ENCODE data around the gene FZD2.

FZD2 gene

DNA sequence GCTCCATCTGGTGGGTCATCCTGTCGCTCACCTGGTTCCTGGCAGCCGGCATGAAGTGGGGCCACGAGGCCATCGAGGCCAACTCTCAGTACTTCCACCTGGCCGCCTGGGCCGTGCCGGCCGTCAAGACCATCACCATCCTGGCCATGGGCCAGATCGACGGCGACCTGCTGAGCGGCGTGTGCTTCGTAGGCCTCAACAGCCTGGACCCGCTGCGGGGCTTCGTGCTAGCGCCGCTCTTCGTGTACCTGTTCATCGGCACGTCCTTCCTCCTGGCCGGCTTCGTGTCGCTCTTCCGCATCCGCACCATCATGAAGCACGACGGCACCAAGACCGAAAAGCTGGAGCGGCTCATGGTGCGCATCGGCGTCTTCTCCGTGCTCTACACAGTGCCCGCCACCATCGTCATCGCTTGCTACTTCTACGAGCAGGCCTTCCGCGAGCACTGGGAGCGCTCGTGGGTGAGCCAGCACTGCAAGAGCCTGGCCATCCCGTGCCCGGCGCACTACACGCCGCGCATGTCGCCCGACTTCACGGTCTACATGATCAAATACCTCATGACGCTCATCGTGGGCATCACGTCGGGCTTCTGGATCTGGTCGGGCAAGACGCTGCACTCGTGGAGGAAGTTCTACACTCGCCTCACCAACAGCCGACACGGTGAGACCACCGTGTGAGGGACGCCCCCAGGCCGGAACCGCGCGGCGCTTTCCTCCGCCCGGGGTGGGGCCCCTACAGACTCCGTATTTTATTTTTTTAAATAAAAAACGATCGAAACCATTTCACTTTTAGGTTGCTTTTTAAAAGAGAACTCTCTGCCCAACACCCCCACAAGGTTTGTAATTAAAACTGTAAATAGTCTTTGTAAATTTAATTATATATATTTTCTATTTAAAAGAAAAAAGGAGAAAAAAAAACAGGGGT, 1.7 kb downstream of the FZD2 start:
- TF ChIP-seq GATA2 (IDR thresholded peaks at IDR 0.05; ENCODE audit: low read depth, low read length) (no peak), GATA3 (IDR thresholded peaks at IDR 0.05; ENCODE audit: low read depth, low read length) (no peak)

DNA sequence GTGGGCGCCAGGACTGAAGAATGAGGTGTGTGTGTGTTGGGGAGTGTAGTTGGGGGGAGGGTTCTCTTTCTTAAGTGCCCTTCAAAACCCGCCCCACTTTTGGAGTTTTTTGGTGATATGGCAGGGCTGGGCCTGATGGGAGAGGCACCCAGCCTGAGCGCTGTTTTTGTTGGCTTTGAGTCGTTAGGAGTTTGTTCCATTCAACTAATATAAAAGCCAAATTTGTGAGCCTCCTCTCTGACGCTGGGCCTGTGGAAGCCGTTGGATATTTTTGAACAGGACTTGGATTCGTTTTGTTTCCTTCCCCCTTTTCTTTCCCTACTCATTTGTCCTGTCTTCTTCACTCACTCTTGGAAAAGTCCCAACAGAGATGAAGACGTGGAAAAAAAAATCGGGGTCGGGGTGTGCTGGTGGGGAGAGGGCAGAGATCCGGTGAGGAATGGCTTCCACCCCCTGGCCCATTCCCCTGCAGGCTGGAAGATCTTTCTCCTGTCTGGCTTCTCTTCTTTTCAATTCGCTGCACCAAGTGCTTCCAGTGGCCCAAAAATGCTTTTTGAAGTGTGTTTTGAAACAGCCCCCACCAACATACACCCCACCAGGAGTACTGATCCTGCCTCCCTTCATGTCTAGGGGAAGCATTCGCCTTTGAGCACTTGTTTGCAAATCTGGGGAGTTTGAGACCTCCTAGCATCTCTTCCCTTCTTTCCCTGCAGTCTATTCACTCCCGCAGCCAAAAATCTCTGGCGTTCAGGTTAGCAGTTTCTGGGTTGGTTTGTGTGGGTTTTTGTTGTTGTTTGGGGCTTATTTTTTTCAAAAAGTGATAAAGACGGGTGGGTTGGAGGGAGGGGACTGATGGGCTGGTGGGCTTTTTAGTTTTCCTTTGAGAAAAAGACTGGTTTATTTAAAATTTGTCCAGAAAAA, 2.6 kb downstream of the FZD2 start:
- TF ChIP-seq GATA3 (IDR thresholded peaks at IDR 0.05; ENCODE audit: low read depth, low read length) (no peak), GATA2 (IDR thresholded peaks at IDR 0.05; ENCODE audit: low read depth, low read length) (no peak)

DNA sequence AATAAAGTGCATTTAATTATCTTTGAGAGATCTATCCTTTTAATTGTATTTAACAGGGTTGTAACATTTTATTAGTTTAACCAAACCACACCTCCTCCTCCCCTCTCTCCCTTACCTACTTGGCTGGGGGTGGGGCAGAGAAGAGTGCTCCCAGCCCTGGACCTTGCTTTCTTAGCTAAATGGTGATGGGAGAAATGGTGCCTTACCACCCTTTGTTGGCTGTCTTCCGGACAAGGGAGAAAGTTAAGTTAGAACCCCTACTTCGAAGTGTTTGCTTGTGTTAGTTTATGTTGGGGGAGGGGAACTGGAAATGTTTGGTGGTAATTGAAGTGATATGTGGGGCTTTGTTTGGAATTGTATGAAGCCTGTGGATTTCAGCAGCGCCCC, 3.9 kb downstream of the FZD2 start:
- TF ChIP-seq GATA3 (IDR thresholded peaks at IDR 0.05; ENCODE audit: low read depth, low read length) = no peak
- TF ChIP-seq GATA2 (IDR thresholded peaks at IDR 0.05; ENCODE audit: low read depth, low read length) = no peak

DNA sequence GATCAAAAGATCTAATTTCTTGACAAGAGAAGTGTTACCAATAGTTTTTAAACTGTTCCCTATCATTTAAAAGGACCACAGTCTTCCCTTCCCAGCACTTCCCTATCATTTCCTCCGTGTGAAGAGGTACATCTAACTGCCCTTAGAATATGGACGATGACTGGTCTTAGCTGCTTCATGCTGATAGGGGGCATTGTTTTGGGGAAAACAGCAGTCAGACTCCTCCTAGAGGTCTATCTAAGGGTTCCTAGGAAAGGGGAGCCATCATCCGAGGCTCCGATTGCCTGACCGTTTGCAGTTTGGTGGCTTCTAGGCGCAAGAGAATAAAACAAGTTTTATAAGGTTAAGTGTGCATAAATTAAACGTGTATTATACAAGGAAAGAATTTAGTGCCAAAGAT, 7.1 kb downstream of the FZD2 start:
- TF ChIP-seq GATA2 (IDR thresholded peaks at IDR 0.05; ENCODE audit: low read depth, low read length) = no peak
- no peak for TF ChIP-seq GATA3 (IDR thresholded peaks at IDR 0.05; ENCODE audit: low read depth, low read length)

DNA sequence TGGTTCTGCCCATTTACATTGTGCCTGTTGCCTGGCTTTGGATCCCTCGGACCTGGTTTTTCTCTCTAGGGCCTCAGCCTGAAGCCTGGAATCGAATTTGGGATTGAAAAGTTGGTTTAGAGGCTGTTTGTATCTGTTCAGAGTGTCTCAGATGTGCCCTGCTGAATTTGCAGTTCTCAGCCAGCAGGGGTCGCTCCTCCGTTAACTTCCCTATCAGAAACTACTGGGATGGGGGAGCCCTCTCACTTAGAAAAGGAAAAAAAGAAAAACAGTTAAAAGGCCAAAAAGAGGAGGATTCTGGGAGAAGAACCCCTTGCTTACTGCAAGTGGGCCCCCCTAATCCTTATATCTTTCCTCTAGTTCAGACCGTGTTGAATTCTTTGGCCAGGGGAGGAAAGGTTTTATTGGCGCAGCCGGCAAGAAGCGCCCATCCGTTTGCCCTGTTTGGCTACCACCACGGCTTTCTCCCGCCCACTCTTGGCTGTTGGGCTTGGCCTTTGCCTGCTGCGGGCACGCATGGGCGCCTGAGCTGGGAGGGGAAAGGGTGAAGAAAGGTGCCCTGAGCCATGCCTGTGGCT, 8.7 kb downstream of the FZD2 start:
- TF ChIP-seq GATA2 (IDR thresholded peaks at IDR 0.05; ENCODE audit: low read depth, low read length) = no peak
- TF ChIP-seq GATA3 (IDR thresholded peaks at IDR 0.05; ENCODE audit: low read depth, low read length) = no peak

DNA sequence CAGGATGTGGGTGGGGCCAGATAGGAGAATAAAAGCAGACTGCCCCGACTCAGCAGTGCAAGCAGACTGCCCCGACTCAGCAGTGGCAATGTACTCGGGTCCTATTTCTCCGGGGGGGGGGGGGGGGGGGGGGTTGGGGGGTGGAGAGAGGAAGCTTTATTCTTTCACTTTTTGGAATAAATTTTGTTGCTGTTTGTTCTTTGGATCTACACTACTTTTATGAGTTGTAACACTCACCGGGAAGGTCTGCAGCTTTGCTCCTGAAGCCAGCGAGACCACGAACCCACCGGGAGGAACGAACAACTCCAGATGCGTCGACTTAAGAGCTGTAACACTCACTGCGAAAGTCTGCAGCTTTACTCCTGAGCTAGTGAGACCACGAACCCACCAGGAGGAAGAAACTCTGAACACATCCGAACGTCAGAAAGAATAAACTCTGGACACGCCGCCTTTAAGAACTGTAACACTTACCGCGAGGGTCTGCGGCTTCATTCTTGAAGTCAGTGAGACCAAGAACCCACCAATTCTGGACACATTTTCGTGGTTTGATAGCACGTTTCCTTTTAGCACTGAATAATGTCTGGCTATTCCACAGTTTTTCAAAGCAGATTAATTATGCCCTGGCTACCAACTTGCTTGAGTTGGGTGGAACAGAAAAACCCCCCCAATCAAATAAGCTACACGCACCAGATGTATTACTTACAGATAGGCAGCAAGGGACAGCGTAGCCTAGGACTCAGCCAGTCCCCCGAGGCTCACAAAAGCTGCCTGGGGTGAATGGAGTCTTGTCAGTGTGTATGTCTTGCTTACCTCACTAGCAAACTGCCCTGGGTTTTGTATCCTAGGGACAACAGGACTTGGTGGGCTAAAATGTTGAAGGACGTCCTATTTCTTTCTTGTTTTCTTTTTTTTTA, 11.9 kb downstream of the FZD2 start:
- TF ChIP-seq GATA3 (IDR thresholded peaks at IDR 0.05; ENCODE audit: low read depth, low read length) (no peak), GATA2 (IDR thresholded peaks at IDR 0.05; ENCODE audit: low read depth, low read length) (no peak)

DNA sequence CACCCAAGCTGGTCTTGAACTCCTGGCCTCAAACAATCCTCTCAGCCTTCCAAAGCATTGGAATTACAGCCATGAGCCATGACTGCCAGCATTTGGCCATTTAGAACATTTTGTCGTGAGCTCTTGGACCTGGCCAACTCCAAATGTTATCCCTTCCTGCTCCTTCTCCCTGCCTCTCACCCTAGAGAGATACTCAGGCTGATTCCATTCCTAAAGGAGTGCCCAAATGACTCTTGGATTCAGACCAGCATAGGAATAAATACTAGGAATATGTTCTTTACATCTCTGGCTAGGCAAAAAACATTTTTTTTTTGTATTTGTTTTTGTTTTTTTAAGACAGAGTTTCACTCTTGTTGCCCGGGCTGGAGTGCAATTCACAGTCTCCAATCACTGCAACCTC, 15.5 kb downstream of the FZD2 start:
- TF ChIP-seq GATA3 (IDR thresholded peaks at IDR 0.05; ENCODE audit: low read depth, low read length) (no peak), GATA2 (IDR thresholded peaks at IDR 0.05; ENCODE audit: low read depth, low read length) (no peak)

DNA sequence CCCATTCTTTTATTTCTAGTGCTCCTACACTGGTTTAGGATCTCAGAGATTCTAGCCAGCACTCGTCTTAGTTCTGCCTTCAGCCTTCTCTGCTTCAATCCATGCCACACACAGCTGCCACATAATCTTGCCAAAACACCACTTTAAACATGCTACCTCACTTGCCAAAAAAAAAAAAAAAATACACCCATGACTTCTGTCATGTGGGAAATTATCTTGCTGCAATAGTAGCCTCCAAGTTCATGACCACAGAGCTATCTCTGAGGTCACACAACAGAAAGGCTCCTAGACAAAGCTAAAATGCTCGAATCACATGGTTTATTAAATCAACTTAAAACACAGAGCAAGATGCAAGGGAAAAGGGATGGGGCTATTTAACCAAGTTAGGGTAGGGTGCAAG, 18.1 kb downstream of the FZD2 start:
- TF ChIP-seq GATA2 (IDR thresholded peaks at IDR 0.05; ENCODE audit: low read depth, low read length) = no peak

DNA sequence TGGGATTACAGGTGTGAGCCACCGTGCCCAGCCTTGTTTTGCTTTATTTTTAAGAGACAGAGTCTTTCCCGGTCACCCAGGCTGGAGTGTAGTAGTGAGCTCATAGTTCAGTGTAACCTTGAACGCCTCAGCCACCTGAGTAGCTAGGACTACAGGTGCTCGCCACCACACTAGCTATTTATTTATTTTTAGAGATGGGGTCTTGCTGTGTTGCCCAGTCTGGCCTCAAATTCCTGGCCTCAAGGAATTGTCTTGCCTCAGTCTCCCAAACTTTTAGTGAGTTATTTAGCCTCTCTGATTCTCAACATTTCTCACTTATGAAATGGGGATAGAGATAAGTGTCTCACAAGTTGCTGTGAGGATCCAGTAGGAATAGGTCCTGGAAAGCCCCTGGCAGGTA, 21.7 kb downstream of the FZD2 start:
- TF ChIP-seq GATA2 (IDR thresholded peaks at IDR 0.05; ENCODE audit: low read depth, low read length) (no peak), GATA3 (IDR thresholded peaks at IDR 0.05; ENCODE audit: low read depth, low read length) (no peak)

DNA sequence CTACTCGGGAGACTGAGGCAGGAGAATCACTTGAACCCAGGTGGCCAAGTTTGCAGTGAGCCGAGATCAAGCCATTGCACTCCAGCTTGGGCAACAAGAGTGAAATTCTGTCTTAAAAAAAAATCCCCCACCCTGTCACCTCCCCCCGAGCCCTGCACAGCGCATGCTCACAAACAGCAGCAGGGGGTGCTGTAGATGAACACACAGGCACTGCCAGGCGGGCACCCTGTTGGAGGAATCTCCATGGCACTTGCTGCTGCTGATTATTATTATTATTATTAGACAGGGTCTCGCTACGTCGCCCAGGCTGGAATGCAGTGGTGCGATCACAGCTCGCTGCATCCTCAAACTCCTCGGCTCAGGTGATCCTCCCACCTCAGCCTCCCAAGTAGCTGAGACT, 24.6 kb downstream of the FZD2 start:
- TF ChIP-seq GATA3 (IDR thresholded peaks at IDR 0.05; ENCODE audit: low read depth, low read length) (no peak), GATA2 (IDR thresholded peaks at IDR 0.05; ENCODE audit: low read depth, low read length) (no peak)

DNA sequence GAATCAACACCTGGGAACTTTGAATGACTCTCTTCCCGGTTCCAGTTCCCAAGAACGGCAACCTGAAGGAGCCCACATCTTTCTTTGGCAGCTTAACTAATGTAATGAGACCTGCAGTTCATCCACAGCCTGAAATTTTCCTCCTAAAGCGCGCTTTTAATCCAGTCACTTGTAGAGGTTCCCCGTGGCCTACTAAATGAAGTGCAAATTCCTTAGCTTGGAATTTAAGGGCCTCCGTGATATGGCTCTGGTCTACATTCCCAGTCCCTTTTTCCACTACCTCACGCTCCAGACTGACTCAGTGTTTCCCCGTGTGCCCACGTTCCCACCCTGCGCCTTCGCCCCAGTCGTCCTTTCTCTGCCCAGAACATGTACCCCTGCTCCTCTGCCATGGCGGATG, 27.2 kb downstream of the FZD2 start:
- no peak for TF ChIP-seq GATA3 (IDR thresholded peaks at IDR 0.05; ENCODE audit: low read depth, low read length)
- no peak for TF ChIP-seq GATA2 (IDR thresholded peaks at IDR 0.05; ENCODE audit: low read depth, low read length)

DNA sequence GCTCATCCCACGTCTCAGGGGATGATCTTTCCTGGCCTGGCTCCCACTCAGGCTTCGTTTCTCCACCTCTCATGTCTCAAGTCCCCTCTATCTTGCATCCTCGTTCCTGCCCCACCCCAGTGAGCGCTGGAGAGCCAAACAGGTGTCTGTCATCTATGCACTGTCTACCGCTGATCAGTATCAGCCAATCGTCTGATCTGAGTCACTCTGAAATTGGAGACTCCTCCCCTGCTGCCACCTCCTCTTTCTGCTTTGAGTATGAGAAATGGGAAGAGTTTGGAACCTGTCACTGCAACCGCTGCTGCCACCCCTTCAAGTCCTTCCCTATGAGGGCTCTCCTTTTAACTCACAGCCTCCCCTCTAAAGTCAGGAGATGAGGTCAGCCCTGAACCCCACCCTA, 28.0 kb downstream of the FZD2 start:
- no peak for TF ChIP-seq GATA2 (IDR thresholded peaks at IDR 0.05; ENCODE audit: low read depth, low read length)

DNA sequence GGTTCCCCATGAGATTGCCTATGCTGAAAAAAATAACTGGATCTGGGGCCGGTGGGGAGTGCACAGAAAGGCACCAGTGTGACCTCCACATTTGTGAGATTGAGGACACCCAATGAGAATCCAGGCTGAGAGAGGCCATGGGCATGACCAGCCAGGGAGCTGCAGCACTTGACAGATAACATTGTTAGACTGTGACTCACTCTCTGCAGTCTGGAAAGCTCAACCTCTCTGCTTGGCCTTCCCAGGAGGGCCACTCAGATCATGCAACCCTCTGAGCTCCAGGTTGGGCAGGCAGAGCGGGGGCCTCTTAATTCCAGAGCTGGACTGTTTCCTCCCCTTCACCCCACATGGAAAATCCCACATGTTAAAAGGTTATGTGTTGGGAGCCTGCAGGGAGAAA, 30.1 kb downstream of the FZD2 start:
- TF ChIP-seq GATA3 (IDR thresholded peaks at IDR 0.05; ENCODE audit: low read depth, low read length) (no peak), GATA2 (IDR thresholded peaks at IDR 0.05; ENCODE audit: low read depth, low read length) (no peak)

Measured in SH-SY5Y (cell line).